Inflammatory macrophage treated with lipopolysaccharide for 1 hour (primary cell): ENCODE data around the gene AFF4.

Source experiments
- DNase-seq, 2 donors: peaks; one replicate each; pipeline ENCODE4 v3.0.0-alpha.2; 2020 to 2022

Gene AFF4

GRCh38 chr5:132825834-132826391 lies 137.5 kb downstream of the AFF4 start:
- no peak for DNase-seq
